ENCODE results near the gene SLC7A6.

DNA sequence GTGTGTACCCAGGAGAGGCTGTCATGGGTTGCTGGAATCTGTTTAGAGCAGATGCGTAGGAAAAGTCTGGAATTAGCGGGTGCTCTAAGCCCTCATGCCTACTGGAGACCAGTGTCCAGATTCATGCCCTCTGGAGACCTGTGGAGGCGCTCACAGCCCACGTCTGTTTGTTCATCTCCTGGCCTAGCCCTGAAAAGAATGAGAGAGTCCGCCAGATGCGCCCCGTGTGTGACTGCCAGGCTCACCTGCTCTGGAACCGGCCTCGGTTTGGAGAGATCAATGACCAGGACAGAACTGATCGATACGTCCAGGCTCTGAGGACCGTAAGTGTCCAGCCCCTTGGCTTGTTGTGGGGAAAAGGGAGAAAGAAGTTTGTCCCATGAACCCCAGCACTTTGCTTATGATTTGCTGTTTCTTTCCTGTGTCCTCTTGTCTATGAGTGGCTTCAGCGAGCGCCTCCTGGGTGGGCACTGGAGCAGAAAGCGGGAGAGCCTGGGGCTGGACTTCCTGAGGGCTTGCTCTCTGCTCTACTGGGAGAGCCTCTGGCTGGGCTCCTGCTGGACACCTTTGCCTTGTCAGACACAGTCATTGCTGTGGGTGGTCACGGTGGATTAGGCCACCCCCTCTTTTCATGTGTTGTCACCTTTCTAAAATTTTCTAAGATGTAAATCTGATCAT lies 81.8 kb downstream of the SLC7A6 start:
- TF ChIP-seq, protein P1, sequence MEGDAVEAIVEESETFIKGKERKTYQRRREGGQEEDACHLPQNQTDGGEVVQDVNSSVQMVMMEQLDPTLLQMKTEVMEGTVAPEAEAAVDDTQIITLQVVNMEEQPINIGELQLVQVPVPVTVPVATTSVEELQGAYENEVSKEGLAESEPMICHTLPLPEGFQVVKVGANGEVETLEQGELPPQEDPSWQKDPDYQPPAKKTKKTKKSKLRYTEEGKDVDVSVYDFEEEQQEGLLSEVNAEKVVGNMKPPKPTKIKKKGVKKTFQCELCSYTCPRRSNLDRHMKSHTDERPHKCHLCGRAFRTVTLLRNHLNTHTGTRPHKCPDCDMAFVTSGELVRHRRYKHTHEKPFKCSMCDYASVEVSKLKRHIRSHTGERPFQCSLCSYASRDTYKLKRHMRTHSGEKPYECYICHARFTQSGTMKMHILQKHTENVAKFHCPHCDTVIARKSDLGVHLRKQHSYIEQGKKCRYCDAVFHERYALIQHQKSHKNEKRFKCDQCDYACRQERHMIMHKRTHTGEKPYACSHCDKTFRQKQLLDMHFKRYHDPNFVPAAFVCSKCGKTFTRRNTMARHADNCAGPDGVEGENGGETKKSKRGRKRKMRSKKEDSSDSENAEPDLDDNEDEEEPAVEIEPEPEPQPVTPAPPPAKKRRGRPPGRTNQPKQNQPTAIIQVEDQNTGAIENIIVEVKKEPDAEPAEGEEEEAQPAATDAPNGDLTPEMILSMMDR (IDR thresholded peaks at IDR 0.05), result peak in 3 of 4 donors; percentile 29 to 49 (median 45)
- TF ChIP-seq POLR2A (IDR thresholded peaks at IDR 0.05), result no peak

Measured in right lobe of liver (tissue), 4 donors.